Measurements from ENCODE around the gene PPM1A. TPM values are rescaled to one million over a fixed set of nuclear protein-coding genes. Genes with fewer than 3 reads are reported as not detected.

The PPM1A gene
- total RNA-seq, 3 donors from 2014 or later (not counting 1 experiment from before 2014, with no cell fraction given): 118 to 126 (median 119) TPM

DNA sequence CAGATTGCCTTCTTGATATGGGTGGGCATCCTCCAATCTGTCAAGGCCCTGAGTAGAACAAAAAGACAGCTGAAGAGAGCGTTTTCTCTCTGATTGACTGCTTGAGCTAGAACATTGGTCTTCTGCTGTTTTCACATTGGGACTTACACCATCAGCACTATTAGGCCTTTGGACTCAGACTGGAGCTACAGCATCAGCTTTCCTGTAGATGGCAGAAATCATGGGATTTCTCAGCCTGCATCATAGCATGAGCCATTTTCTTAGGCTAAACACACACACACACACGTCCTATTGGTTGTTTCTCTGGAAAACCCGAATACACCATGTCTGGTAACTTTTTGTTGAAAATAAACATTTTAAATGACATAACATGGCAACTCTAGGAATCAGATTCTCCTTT is 15.8 kb upstream of the PPM1A start:
- DNase-seq: no peak
- intact Hi-C loops (cut with micrococcal nuclease): no loop called here
- H3K4me3 Mint-ChIP-seq: no peak overlapping the region
- Histone ChIP-seq H3K4me1 (ENCODE audit: control insufficient read depth, insufficient read depth, low read length) (no peaks in the 10 kb centered on the region), H3K36me3 (ENCODE audit: control insufficient read depth, insufficient read depth, low read length) (no peaks in the 10 kb centered on the region), H3K27ac (ENCODE audit: low read length) (no peak overlapping the region), H3K9me3 (ENCODE audit: control insufficient read depth, insufficient read depth, low read length) (no peaks in the 10 kb centered on the region), H3K27me3 (ENCODE audit: control insufficient read depth, insufficient read depth, low read length) (no peaks in the 10 kb centered on the region), H3K4me3 (ENCODE audit: low read length) (no peak overlapping the region)
- WGBS (ENCODE audit: insufficient coverage): 86% methylated on average over 3 of the region's 3 CpGs
- H3K27me3 Mint-ChIP-seq (ENCODE audit: low read depth in 2 of 2): peaks cover 4 to 13% of the 10 kb centered on the region in 2 donors
- H3K4me1 Mint-ChIP-seq: no peaks in the 10 kb centered on the region
- TF ChIP-seq, protein P1, sequence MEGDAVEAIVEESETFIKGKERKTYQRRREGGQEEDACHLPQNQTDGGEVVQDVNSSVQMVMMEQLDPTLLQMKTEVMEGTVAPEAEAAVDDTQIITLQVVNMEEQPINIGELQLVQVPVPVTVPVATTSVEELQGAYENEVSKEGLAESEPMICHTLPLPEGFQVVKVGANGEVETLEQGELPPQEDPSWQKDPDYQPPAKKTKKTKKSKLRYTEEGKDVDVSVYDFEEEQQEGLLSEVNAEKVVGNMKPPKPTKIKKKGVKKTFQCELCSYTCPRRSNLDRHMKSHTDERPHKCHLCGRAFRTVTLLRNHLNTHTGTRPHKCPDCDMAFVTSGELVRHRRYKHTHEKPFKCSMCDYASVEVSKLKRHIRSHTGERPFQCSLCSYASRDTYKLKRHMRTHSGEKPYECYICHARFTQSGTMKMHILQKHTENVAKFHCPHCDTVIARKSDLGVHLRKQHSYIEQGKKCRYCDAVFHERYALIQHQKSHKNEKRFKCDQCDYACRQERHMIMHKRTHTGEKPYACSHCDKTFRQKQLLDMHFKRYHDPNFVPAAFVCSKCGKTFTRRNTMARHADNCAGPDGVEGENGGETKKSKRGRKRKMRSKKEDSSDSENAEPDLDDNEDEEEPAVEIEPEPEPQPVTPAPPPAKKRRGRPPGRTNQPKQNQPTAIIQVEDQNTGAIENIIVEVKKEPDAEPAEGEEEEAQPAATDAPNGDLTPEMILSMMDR (IDR thresholded peaks at IDR 0.05): no peak
- peaks cover 5 to 9% of the 10 kb centered on the region in 2 donors for H3K9me3 Mint-ChIP-seq
- ATAC-seq: no peak
- no peak overlapping the region for H3K27ac Mint-ChIP-seq
- H3K36me3 Mint-ChIP-seq: peaks cover 14% of the 10 kb centered on the region

DNA sequence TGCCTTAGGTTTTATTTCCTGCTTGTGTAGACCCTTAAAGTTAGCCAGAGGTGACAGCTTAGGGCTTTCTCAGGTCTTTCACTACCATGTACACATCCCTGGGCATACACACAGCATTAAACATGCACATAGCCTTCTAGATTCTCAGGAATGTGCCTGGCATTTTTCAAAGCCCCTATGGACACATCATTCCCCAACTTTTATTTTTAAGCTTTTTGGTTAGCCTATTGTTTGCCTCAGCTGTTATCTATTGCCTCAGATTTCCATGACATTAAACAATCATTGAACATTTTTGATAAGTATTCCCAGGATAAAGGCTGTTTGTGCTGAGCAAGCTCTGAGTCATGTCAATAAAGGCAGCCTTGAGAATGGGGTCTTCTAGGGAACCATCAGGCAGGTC is 15.1 kb upstream of the PPM1A start:
- peaks cover 5 to 13% of the 10 kb centered on the region in 2 donors for H3K27me3 Mint-ChIP-seq (ENCODE audit: low read depth in 2 of 2)
- no peak overlapping the region for H3K27ac ChIP-seq (ENCODE audit: low read length)
- no peak overlapping the region for H3K4me3 ChIP-seq (ENCODE audit: low read length)
- no peaks in the 10 kb centered on the region for H3K27me3 ChIP-seq (ENCODE audit: control insufficient read depth, insufficient read depth, low read length)
- no peak for ATAC-seq
- peaks cover 14% of the 10 kb centered on the region for H3K36me3 Mint-ChIP-seq
- intact Hi-C loops (cut with micrococcal nuclease): no loop called here
- DNase-seq: no peak
- H3K4me1 Mint-ChIP-seq: no peaks in the 10 kb centered on the region
- H3K27ac Mint-ChIP-seq: no peak overlapping the region
- peaks cover 5 to 9% of the 10 kb centered on the region in 2 donors for H3K9me3 Mint-ChIP-seq
- no peaks in the 10 kb centered on the region for H3K4me1 ChIP-seq (ENCODE audit: control insufficient read depth, insufficient read depth, low read length)
- H3K9me3 ChIP-seq (ENCODE audit: control insufficient read depth, insufficient read depth, low read length): no peaks in the 10 kb centered on the region
- H3K4me3 Mint-ChIP-seq: no peak overlapping the region
- TF ChIP-seq, protein P1 (IDR thresholded peaks at IDR 0.05): no peak
- H3K36me3 ChIP-seq (ENCODE audit: control insufficient read depth, insufficient read depth, low read length): no peaks in the 10 kb centered on the region

DNA sequence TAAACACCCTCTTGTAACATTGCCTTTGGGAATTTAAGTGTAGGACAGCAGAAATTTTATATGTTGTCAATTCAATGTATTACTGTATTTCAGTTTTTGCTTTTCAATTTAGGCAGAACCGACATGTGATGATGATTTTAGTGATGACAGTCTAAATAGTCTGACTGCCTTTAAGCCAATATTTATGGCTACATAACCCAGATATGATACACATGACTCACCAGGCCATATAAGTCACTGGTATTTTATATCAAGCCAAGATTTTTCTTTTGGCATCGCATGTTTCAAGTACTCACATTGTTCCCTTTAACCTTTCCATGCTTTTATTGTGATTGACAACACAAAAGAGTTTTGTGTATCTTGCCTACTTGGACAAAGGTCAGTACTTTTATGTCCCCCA is 13.6 kb upstream of the PPM1A start:
- 90% methylated on average over 2 of the region's 2 CpGs for WGBS (ENCODE audit: insufficient coverage)
- no peak overlapping the region for H3K4me3 Mint-ChIP-seq
- no peaks in the 10 kb centered on the region for H3K4me1 ChIP-seq (ENCODE audit: control insufficient read depth, insufficient read depth, low read length)
- no peak overlapping the region for H3K27ac Mint-ChIP-seq
- H3K36me3 ChIP-seq (ENCODE audit: control insufficient read depth, insufficient read depth, low read length): no peaks in the 10 kb centered on the region
- DNase-seq (no peak), ATAC-seq (no peak)
- H3K9me3 ChIP-seq (ENCODE audit: control insufficient read depth, insufficient read depth, low read length): no peaks in the 10 kb centered on the region
- H3K27me3 ChIP-seq (ENCODE audit: control insufficient read depth, insufficient read depth, low read length): no peaks in the 10 kb centered on the region
- intact Hi-C loops (cut with micrococcal nuclease): no loop called here
- no peaks in the 10 kb centered on the region for H3K4me1 Mint-ChIP-seq
- peaks cover 14% of the 10 kb centered on the region for H3K36me3 Mint-ChIP-seq
- peaks cover 7 to 13% of the 10 kb centered on the region in 2 donors for H3K27me3 Mint-ChIP-seq (ENCODE audit: low read depth in 2 of 2)
- no peak overlapping the region for H3K27ac ChIP-seq (ENCODE audit: low read length)
- TF ChIP-seq, protein P1 (IDR thresholded peaks at IDR 0.05): no peak
- H3K4me3 ChIP-seq (ENCODE audit: low read length): no peak overlapping the region
- peaks cover 5 to 9% of the 10 kb centered on the region in 2 donors for H3K9me3 Mint-ChIP-seq

DNA sequence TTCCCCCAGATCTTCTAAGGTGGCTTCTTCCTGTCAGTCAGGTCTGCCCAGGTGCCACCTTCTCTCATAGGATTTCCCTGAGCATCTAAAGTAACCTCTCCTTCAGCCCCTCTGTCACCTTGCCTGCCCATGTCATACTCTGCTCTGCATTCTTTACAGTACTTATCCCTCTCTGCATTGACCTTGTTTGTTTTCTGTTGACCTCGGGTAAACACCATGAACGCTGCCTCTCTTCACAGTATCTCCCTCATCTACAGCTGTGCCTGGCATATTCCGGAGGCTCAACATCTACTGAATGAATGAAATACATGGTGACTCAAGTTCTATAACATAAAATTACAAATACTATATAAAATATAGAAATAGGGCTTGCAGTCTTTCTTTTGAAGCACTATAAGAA is 10.1 kb upstream of the PPM1A start:
- WGBS (ENCODE audit: insufficient coverage): 90% methylated on average over 2 of the region's 3 CpGs
- intact Hi-C loops (cut with micrococcal nuclease): no loop called here
- peaks cover 0 to 4% of the 10 kb centered on the region in 2 donors for H3K27me3 Mint-ChIP-seq (ENCODE audit: low read depth in 2 of 2)
- H3K27ac Mint-ChIP-seq: no peak overlapping the region
- no peaks in the 10 kb centered on the region for H3K4me1 Mint-ChIP-seq
- Histone ChIP-seq H3K4me1 (ENCODE audit: control insufficient read depth, insufficient read depth, low read length) (no peaks in the 10 kb centered on the region), H3K27me3 (ENCODE audit: control insufficient read depth, insufficient read depth, low read length) (no peaks in the 10 kb centered on the region), H3K9me3 (ENCODE audit: control insufficient read depth, insufficient read depth, low read length) (no peaks in the 10 kb centered on the region), H3K4me3 (ENCODE audit: low read length) (no peak overlapping the region), H3K27ac (ENCODE audit: low read length) (no peak overlapping the region), H3K36me3 (ENCODE audit: control insufficient read depth, insufficient read depth, low read length) (no peaks in the 10 kb centered on the region)
- no peak for DNase-seq
- TF ChIP-seq, protein P1 (IDR thresholded peaks at IDR 0.05): no peak
- H3K4me3 Mint-ChIP-seq: no peak overlapping the region
- no peaks in the 10 kb centered on the region for H3K36me3 Mint-ChIP-seq
- ATAC-seq: no peak
- H3K9me3 Mint-ChIP-seq: no peaks in the 10 kb centered on the region

Data from natural killer cell (primary cell).